ENCODE data around the gene MTIF2.

DNA sequence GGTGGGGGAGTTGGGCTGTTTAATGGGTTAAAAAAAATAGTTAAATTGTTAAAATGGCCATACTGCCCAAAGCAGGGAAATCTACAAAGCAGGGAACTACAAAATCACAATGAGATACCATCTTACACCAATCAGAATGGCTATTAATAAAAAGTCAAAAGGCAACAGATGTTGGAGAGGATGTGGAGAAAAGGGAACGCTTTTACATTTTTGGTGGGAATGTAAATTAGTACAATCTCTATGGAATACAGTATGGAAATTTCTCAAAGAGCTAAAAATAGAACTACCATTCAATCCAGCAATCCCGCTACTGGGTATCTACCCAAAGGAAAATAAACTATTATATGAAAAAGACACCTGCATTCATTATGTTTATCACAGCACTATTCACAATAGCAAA is 64.1 kb downstream of the MTIF2 start:
- TF ChIP-seq, protein P1, sequence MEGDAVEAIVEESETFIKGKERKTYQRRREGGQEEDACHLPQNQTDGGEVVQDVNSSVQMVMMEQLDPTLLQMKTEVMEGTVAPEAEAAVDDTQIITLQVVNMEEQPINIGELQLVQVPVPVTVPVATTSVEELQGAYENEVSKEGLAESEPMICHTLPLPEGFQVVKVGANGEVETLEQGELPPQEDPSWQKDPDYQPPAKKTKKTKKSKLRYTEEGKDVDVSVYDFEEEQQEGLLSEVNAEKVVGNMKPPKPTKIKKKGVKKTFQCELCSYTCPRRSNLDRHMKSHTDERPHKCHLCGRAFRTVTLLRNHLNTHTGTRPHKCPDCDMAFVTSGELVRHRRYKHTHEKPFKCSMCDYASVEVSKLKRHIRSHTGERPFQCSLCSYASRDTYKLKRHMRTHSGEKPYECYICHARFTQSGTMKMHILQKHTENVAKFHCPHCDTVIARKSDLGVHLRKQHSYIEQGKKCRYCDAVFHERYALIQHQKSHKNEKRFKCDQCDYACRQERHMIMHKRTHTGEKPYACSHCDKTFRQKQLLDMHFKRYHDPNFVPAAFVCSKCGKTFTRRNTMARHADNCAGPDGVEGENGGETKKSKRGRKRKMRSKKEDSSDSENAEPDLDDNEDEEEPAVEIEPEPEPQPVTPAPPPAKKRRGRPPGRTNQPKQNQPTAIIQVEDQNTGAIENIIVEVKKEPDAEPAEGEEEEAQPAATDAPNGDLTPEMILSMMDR (IDR thresholded peaks at IDR 0.05) = no peak
- TF ChIP-seq EP300 (IDR thresholded peaks at IDR 0.05) (no peak), POLR2A (IDR thresholded peaks at IDR 0.05) (no peak)

Data from sigmoid colon (tissue), 4 donors.